Activated naive CD8-positive, alpha-beta T cell (primary cell): ENCODE data around the gene ASPHD2.

ENCODE experiments used
- H3K27ac Mint-ChIP-seq: one replicate; pipeline ENCODE4 v1.8.0; 2021; ENCODE audit warnings: mixed read lengths
- H3K27me3 Mint-ChIP-seq: one replicate; pipeline ENCODE4 v1.8.0; 2021; ENCODE audit warnings: mixed read lengths
- H3K36me3 Mint-ChIP-seq: one replicate; pipeline ENCODE4 v1.8.0; 2021; ENCODE audit warnings: mixed read lengths
- H3K4me1 Mint-ChIP-seq: one replicate; pipeline ENCODE4 v1.8.0; 2021; ENCODE audit warnings: low read depth, mixed read lengths
- H3K4me3 Mint-ChIP-seq: one replicate; pipeline ENCODE4 v1.8.0; 2021; ENCODE audit warnings: mild to moderate bottlenecking, mixed read lengths
- H3K9me3 Mint-ChIP-seq: one replicate; pipeline ENCODE4 v1.8.0; 2021; ENCODE audit warnings: low read depth, mixed read lengths

The ASPHD2 gene

DNA sequence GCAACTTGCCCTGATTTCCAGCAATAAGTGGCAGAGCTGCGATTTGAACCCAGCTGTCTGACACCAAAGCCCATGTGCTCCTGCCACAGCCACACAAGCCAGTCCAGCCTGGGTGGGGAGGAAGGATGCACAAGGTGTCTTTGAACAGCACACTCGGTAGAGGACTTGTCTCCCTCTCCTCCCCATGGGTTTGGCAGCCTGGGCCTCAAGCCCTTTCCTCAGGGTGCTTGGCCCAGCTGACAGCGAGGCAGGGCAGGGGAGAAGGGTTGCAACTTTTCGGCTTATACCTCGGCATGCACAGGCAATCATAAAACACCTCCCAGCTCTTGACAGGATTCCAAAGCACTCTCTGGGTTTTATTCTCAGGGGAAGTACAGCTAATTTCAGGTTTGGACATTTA lies 19.3 kb downstream of the ASPHD2 start:
- no peak overlapping the region for H3K27ac Mint-ChIP-seq
- no peaks in the 10 kb centered on the region for H3K27me3 Mint-ChIP-seq
- no peaks in the 10 kb centered on the region for H3K4me1 Mint-ChIP-seq
- H3K9me3 Mint-ChIP-seq: no peaks in the 10 kb centered on the region
- no peaks in the 10 kb centered on the region for H3K36me3 Mint-ChIP-seq
- H3K4me3 Mint-ChIP-seq: no peak overlapping the region

DNA sequence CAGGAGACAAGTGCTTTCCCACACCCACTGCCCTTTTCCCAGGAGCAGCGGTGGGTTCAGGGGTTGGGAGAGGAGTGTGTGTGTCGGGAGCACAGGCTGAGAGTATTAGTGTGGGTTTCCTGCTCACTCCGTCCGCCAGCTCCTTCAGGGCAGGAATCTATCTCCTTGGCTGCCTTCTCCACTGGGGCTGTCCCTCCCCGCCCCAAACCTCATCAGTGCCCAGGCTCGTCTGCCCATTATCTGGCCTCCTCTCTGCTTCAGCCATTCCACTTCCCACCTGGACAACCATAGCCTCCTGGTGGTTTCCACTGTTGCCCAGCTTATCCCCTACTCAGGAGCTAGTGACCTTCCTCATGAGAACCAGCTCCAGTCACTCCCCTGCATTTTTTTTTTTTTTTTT lies 19.9 kb downstream of the ASPHD2 start:
- no peak overlapping the region for H3K27ac Mint-ChIP-seq
- H3K9me3 Mint-ChIP-seq: no peaks in the 10 kb centered on the region
- no peaks in the 10 kb centered on the region for H3K4me1 Mint-ChIP-seq
- no peaks in the 10 kb centered on the region for H3K27me3 Mint-ChIP-seq
- H3K4me3 Mint-ChIP-seq: no peak overlapping the region
- H3K36me3 Mint-ChIP-seq: no peaks in the 10 kb centered on the region

DNA sequence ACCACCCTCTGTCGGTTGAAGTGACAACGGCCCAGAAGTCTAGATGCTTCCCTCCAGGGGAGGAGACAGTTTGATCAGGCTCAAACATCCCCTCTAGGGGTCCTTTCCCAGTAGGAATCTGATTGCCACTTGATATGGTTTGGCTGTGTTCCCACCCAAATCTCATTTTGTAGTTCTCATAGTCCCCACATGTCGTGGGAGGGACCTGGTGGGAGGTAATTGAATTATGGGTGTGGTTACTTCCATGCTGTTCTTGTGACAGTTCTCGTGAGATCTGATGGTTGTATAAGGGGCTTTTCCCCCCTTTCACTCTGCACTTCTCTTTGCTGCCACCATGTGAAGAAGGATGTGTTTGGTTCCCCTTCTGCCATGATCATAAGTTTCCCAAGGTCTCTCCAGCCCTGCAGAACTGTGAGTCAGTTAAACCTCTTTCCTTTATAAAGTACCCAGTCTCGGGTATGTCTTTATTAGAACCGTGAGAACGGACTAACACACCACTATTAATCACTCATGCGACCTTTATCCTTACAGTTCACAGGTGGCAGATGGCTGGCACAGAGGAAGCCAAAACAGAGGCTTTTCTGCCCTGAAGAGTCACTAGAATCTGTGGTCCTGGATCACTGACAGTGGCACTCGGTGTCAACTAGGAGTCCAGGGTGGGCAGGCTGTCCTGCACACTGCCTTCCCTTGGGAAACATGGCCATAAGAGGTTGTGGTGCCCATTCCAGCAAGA lies 21.6 kb downstream of the ASPHD2 start:
- no peaks in the 10 kb centered on the region for H3K36me3 Mint-ChIP-seq

DNA sequence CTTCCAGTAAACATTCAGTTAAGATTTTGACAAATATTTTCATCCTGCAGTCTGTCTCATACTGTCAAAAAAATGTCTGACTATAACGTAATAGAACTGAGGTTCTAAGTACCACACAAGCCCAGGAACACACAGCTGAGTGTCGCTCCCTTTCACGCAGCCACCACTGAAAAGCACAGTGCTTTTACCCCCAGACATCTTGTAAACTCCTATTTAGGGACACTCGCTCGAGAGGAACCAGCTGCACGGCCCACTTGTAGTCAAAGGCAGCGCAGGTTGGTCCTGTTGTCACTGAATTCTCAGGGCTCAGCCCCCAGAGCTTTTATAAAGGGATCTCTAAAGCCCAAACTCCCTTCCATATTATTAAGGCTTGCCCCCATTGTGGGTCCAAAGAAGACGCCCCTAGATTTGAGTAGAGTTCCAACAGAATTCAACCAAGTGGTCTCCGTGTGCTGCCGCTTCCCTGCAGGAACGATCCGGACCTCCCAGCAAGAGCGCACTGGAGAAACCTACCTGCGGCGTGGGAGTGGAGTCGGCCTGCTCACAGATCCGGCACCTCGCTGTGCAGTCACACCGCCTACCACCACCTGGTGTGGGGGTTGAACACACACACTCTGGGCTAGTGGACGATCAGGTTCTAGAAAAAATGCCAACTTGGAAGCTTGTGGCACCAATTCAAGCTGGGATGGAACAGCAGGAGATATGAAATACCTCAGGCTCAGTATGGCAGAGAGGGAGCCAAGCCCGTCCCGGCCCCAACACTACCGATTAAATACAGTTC lies 23.4 kb downstream of the ASPHD2 start:
- no peak overlapping the region for H3K4me3 Mint-ChIP-seq
- H3K27ac Mint-ChIP-seq: no peak overlapping the region
- peaks cover 2% of the 10 kb centered on the region for H3K36me3 Mint-ChIP-seq
- no peaks in the 10 kb centered on the region for H3K27me3 Mint-ChIP-seq
- H3K9me3 Mint-ChIP-seq: no peaks in the 10 kb centered on the region
- no peaks in the 10 kb centered on the region for H3K4me1 Mint-ChIP-seq

More for the DNA sequence above, 21.6 kb downstream of the ASPHD2 start:
- H3K9me3 Mint-ChIP-seq: no peaks in the 10 kb centered on the region
- no peak overlapping the region for H3K4me3 Mint-ChIP-seq
- no peaks in the 10 kb centered on the region for H3K27me3 Mint-ChIP-seq
- H3K4me1 Mint-ChIP-seq: no peaks in the 10 kb centered on the region
- peak overlapping the region; percentile 41 for H3K27ac Mint-ChIP-seq

DNA sequence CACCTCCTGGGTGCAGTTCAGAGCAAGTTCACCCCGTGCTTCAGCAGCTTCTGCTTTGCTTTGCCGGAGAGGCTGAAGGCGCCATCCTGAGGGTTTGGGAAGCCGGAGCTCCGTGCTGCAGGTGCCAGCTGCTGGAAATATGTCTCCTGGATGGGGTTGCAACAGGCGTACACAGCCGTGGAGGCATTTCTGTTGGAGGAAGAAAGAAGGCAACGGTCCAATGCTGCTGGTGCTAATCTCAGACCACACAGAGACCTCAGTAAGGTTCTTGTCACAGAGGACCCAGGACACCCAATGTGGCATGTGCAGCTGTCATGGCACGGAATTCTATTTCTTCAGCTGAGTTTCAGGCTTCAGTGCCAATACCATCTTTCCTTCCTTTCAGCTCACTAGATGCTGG lies 24.2 kb downstream of the ASPHD2 start:
- no peaks in the 10 kb centered on the region for H3K27me3 Mint-ChIP-seq
- no peak overlapping the region for H3K27ac Mint-ChIP-seq
- no peaks in the 10 kb centered on the region for H3K4me1 Mint-ChIP-seq
- H3K36me3 Mint-ChIP-seq: peaks cover 2% of the 10 kb centered on the region
- no peaks in the 10 kb centered on the region for H3K9me3 Mint-ChIP-seq
- H3K4me3 Mint-ChIP-seq: no peak overlapping the region

DNA sequence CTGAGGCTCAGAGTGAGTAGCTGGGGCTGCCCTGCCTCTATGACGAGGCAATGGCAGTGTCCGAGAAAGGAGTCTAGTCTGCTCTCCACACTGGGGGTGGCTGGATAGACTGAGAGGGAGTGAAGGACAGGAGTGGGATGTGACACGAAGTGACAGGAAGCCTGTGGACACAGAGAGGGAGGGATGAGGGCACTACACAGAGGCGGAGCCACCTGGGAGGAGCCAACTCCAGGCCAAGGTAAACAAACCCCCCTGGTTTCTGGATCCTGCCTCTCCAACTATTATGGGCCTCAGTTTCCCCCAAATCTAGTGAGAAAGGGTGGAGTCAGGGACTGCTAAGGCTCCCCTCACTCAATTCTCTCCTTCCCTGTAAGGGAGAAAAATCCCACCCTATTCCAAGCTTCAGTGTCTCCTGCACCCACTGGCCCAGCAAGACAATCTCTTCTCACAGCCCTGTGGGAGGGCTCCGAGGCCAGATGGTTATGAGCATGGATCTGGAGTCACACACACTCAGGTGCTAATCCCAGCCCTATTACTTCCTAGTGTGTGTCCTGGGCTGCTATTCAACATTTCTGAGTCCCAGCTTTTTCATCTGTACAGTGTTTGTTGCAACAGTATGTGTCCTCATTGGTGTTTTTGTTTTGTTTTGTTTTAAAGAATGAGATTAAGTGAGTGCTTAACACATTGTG lies 24.9 kb downstream of the ASPHD2 start:
- Mint-ChIP-seq H3K4me1 (no peaks in the 10 kb centered on the region), H3K27me3 (no peaks in the 10 kb centered on the region), H3K9me3 (no peaks in the 10 kb centered on the region), H3K27ac (no peak overlapping the region), H3K36me3 (peaks cover 2% of the 10 kb centered on the region), H3K4me3 (no peak overlapping the region)

DNA sequence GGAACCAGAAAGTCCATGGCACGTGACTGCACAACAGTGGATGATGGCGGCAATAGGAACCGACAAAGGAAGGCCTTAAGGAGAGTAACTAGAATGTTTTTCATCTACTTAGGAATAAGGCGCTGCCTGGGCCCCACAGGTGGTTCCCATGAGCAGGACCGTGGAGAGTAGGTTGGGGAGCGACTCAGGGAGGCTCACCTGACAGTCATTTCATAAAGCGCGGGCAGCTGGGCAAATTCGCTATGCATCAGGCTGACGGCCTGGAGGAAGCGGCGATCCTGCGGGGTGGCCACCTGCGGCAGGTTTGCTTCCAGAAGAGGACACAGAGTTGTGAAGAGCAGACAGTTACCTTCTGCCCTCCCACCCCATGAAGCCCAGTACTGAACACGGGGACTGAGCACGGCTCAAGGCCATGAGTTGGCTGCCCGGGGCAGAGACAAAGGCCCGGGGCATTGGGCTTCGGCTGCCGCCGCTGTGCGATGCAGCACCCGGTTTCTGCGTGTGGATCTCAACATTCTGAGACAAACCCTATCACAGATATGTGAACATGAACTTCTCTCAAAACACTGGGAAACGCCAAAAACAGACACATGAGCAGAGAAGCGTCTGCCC lies 28.7 kb downstream of the ASPHD2 start:
- peaks cover 4% of the 10 kb centered on the region for H3K36me3 Mint-ChIP-seq
- no peaks in the 10 kb centered on the region for H3K4me1 Mint-ChIP-seq
- no peaks in the 10 kb centered on the region for H3K9me3 Mint-ChIP-seq
- H3K27me3 Mint-ChIP-seq: no peaks in the 10 kb centered on the region
- H3K27ac Mint-ChIP-seq: no peak overlapping the region
- no peak overlapping the region for H3K4me3 Mint-ChIP-seq

DNA sequence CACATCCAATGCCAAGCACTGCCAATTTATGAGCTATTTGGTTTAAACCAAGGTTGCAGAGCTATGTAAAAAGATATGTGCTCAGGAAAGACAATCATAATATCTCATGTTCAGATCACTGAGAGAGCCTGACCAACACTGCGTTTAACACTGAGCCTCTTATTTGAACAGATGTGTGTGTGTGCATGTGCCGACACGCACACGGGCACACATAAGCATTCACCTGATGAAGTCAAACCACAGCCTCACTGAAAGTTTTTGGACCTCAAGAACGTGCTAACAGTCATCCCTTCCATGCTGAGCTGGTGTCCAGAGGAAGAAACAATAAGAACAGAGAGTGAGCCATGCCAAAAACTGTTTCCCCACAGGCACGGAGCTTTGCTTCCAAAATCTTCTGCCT lies 31.1 kb downstream of the ASPHD2 start:
- H3K27ac Mint-ChIP-seq: no peak overlapping the region
- peaks cover 4% of the 10 kb centered on the region for H3K36me3 Mint-ChIP-seq
- no peak overlapping the region for H3K4me3 Mint-ChIP-seq
- no peaks in the 10 kb centered on the region for H3K4me1 Mint-ChIP-seq
- H3K9me3 Mint-ChIP-seq: no peaks in the 10 kb centered on the region
- H3K27me3 Mint-ChIP-seq: no peaks in the 10 kb centered on the region

DNA sequence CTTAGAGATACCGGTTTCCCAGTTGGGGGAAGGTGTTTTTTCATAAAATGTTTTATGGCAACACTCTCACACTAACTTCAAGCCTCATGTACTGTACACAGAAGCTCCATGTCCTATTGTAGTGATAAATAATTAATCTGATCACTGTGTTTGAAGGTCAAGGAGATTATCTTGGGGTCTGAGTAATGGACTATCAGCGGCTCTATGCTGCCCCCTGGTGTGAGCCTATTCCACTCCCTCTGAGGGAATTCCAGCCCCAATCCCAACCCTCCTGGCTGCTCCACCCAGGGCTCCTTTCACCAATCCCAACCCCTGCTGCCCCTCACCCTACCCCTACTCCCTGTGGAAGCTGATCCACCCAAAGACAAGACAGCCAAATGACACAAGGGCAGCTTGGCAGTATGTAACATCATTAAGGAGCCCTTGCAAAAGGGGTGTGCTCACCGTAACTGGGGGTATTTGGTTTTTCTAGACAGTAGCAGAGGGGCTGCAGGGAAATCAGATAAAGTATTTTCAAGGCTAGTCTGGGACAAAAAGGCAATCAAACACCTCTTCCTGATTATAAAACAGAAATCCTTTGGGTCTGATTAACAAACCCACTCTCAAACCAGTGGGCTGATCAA lies 32.2 kb downstream of the ASPHD2 start:
- H3K27ac Mint-ChIP-seq: no peak overlapping the region
- no peak overlapping the region for H3K4me3 Mint-ChIP-seq
- H3K9me3 Mint-ChIP-seq: no peaks in the 10 kb centered on the region
- H3K4me1 Mint-ChIP-seq: no peaks in the 10 kb centered on the region
- no peaks in the 10 kb centered on the region for H3K27me3 Mint-ChIP-seq
- H3K36me3 Mint-ChIP-seq: peaks cover 2% of the 10 kb centered on the region

DNA sequence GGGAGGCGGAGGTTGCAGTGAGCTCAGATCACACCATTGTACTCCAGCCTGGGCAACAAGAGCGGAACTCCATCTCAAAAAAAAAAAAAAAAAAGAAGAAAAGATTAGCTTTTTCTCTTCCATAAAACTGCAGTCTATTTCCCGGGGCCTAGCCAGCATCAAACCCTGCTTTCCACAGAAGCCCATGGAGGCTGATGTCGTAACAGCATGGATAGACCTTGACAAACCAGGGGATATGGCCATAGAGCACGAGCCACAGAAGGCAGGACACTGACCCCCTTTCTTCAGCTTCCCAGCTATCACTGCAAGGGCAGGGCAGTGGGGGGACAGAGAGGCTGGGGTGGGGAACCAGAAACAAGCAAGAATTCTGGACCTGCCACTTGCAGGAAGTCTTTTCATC lies 33.0 kb downstream of the ASPHD2 start:
- Mint-ChIP-seq H3K27me3 (no peaks in the 10 kb centered on the region), H3K36me3 (peaks cover 2% of the 10 kb centered on the region), H3K4me1 (no peaks in the 10 kb centered on the region), H3K4me3 (no peak overlapping the region), H3K9me3 (no peaks in the 10 kb centered on the region), H3K27ac (no peak overlapping the region)

DNA sequence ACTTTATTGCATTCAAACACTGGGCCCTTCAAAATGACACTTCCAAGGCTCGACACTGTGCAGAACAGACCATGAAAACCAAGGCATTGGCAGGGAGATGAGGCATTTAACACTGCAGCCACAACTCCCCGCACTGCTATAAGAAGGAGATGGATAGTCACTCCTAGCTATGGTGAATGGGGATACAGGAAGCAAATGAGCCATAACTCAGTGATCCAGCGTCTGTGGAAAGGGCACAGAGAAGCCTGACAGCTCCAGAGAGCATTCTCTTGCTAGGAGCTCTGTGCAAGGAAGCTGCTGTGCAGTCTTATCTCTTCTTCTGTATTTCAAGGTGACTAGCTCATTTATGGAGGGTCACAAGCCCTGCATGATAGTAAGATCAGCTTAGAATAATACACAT lies 33.6 kb downstream of the ASPHD2 start:
- Mint-ChIP-seq H3K36me3 (peaks cover 2% of the 10 kb centered on the region), H3K27me3 (no peaks in the 10 kb centered on the region), H3K9me3 (no peaks in the 10 kb centered on the region), H3K27ac (no peak overlapping the region), H3K4me1 (no peaks in the 10 kb centered on the region), H3K4me3 (no peak overlapping the region)

DNA sequence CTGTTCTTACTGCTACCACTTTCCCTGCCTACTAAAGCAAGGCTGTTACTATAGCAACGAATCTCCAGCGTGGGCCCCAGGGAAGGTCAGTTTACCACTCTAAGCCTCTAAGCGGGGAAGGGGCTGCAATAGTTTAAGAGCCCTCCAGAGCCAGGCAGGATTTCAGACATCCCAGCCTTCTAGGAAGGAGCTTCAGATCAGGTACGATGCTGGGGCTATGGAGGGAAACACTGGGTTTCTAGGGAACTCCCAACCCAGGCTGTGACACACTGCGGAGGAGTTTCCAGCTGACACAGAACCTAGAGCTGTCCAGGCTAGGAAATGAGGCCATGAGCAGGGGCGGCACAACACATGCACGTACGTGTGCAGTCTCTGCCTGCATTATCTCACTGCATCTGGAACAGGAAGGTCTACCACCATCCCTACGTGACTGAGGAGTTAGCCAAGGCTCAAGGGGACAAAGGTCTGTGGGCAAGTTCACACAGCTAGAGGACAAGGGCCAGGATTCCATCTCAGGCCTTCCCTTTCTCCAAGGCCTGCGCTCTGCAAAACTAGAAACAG lies 34.1 kb downstream of the ASPHD2 start:
- H3K36me3 Mint-ChIP-seq: peaks cover 4% of the 10 kb centered on the region

DNA sequence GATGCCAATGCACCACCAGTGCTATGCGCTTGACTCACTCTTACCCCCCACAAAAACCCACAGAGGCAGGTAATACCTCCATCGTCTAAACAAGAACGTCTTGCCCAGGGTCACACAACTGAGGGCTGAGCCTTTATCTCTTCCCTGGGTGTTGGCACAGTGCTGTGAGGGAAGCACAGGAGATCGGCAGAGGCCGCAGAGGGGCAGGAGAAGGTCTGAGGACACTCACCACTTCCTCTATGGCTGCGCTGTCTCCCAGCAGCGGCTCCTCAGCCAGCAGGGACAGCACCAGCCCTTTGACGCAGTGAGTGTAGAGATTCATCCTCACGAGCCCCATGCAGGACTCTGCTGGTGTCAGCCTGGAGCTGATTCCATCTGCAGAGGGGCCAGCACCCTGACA lies 34.6 kb downstream of the ASPHD2 start:
- Mint-ChIP-seq H3K9me3 (no peaks in the 10 kb centered on the region), H3K27ac (no peak overlapping the region), H3K27me3 (no peaks in the 10 kb centered on the region), H3K4me1 (no peaks in the 10 kb centered on the region), H3K4me3 (no peak overlapping the region), H3K36me3 (peaks cover 6% of the 10 kb centered on the region)

More for the DNA sequence above, 34.1 kb downstream of the ASPHD2 start:
- H3K27ac Mint-ChIP-seq: no peak overlapping the region
- H3K9me3 Mint-ChIP-seq: no peaks in the 10 kb centered on the region
- H3K4me3 Mint-ChIP-seq: no peak overlapping the region
- H3K27me3 Mint-ChIP-seq: no peaks in the 10 kb centered on the region
- no peaks in the 10 kb centered on the region for H3K4me1 Mint-ChIP-seq

DNA sequence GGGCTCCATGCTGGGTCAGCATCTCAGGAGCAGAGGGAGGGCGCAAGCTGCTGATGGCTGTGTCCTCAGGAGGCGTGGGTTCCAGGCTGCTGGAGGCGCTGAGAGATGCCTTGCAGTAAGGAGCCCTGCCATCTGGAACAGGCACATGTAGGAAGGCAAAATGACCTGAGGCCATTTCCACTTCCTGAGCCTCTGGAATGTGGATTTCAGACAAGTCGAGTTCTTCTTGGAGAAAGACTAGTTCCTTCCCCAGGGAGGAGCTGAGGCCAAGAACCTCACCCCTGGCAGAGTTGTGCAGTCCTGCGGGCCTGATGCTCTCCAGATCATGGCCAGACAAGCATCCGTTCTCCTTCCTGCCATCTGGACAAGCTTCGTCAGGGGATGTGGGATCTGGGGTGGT lies 35.3 kb downstream of the ASPHD2 start:
- no peaks in the 10 kb centered on the region for H3K27me3 Mint-ChIP-seq
- no peak overlapping the region for H3K27ac Mint-ChIP-seq
- H3K36me3 Mint-ChIP-seq: peaks cover 7% of the 10 kb centered on the region
- H3K4me3 Mint-ChIP-seq: no peak overlapping the region
- no peaks in the 10 kb centered on the region for H3K4me1 Mint-ChIP-seq
- H3K9me3 Mint-ChIP-seq: no peaks in the 10 kb centered on the region
